Right cardiac atrium (tissue), 5 donors: ENCODE measurements around the gene HNRNPU. TPM values are rescaled to one million over a fixed set of nuclear protein-coding genes. Genes with fewer than 3 reads are reported as not detected.

Experiments
- ATAC-seq, 2 donors: fragments of 200-7000 bp; cut with Tn5 transposase; one replicate each; pipeline versions ENCODE4 v1.8.0 to v1.9.1; 2020; ENCODE audit warnings: moderate library complexity in 2 of 2, mild to moderate bottlenecking in 1 of 2
- DNase-seq, 3 donors: peaks; one replicate each; pipeline ENCODE4 v3.0.0-alpha.2; 2020
- H3K27ac ChIP-seq: one replicate; pipeline ENCODE4 v1.5.1; 2013; ENCODE audit warnings: mild to moderate bottlenecking, low read length, control low read depth, moderate library complexity
- H3K27me3 ChIP-seq: one replicate; pipeline ENCODE4 v1.6.1; 2013; ENCODE audit not compliant: control insufficient read depth, insufficient read depth
- H3K4me1 ChIP-seq: one replicate; pipeline ENCODE4 v1.6.1; 2013; ENCODE audit warnings: low read length; ENCODE audit not compliant: control insufficient read depth, insufficient read depth
- H3K4me3 ChIP-seq: one replicate; pipeline ENCODE4 v1.5.1; 2013; ENCODE audit warnings: low read length, control low read depth
- H3K9me3 ChIP-seq: one replicate; pipeline ENCODE4 v1.6.1; 2013; ENCODE audit warnings: low read length; ENCODE audit not compliant: control insufficient read depth
- WGBS: extraction: QIAGEN DNeasy Blood & Tissue Kit; methylation state at CpG from one replicate; pipeline ENCODE4 v1.1.7; 2013; 5-methylcytosine and 5-hydroxymethylcytosine counted together
- intact Hi-C, 4 donors: fragments of 100-400 bp; cut with DNase I; formaldehyde crosslinking; loops; one replicate each; pipeline versions ENCODE4 v1.11.0 to v1.14.0; 2022 to 2023
- polyA plus RNA-seq: library from polyadenylated mRNA; stranded (reverse); fragments of 200-250 nt; gene quantifications from one replicate; pipeline ENCODE4 v1.2.3, GENCODE V29; 2013
- total RNA-seq, 4 donors: library from RNA; stranded (reverse); fragmentation: NEBNext Ultra II Directional; extraction: Animal tissue kit (Norgen Biotek cat#: 25700); gene quantifications; one replicate each; pipeline ENCODE4 v1.2.1, GENCODE V29; 2021
- donor health status: healthy with polysubstance abuse.
- donor health status: DM: no; HTN: yes; CAD: no.
- donor health status: DM: no; HTN: no; CAD: no.
- donor health status: DM: no; HTN: yes; CAD: no; lungs with severe emphysema.
- donor health status: DM: yes; HTN: yes; CAD: no.

The HNRNPU gene
- total and polyA plus RNA-seq, 5 donors = 112 to 194 (median 183) TPM

GRCh38 chr1:244862699-244863490 is 1.4 kb downstream of the HNRNPU start:
- peak; percentile 97 to 99 (median 99) for DNase-seq
- Histone ChIP-seq H3K4me3 (peak overlapping the region; percentile 90), H3K27ac (peak overlapping the region; percentile 98), H3K27me3 (no peaks in the 10 kb centered on the region), H3K4me1 (peaks cover 5% of the 10 kb centered on the region), H3K9me3 (no peaks in the 10 kb centered on the region)
- ATAC-seq = peak; percentile 89 to 92
- WGBS = 1% methylated on average over 84 of the region's 87 CpGs
- intact Hi-C loops = loop anchor here in 3 of 4 donors (2.0 to 10.0 kb wide), 6 partner anchors 28 to 182 kb away; partner anchors contain the start of gene COX20 (in 1 of the 3)

GRCh38 chr1:244862354-244862698 is 2.0 kb downstream of the HNRNPU start:
- peak overlapping the region; percentile 80 for H3K27ac ChIP-seq
- H3K4me1 ChIP-seq = peaks cover 5% of the 10 kb centered on the region
- intact Hi-C loops = loop anchor here in 3 of 4 donors (2.0 to 10.0 kb wide), 6 partner anchors 28 to 182 kb away; partner anchors contain the start of gene COX20 (in 1 of the 3)
- H3K9me3 ChIP-seq = no peaks in the 10 kb centered on the region
- no peak for DNase-seq
- peak overlapping the region; percentile 90 for H3K4me3 ChIP-seq
- H3K27me3 ChIP-seq = no peaks in the 10 kb centered on the region
- no peak for ATAC-seq
- WGBS = under 1% methylated on average over 7 of the region's 7 CpGs

GRCh38 chr1:244861683-244862082 is 2.7 kb downstream of the HNRNPU start:
- Histone ChIP-seq H3K4me3 (peak overlapping the region; percentile 90), H3K27ac (no peak overlapping the region), H3K9me3 (no peaks in the 10 kb centered on the region), H3K4me1 (peaks cover 5% of the 10 kb centered on the region), H3K27me3 (no peaks in the 10 kb centered on the region)
- no peak for DNase-seq
- intact Hi-C loops = loop anchor here (2.0 to 10.0 kb wide), 7 partner anchors 23 to 183 kb away; partner anchors contain the start of gene COX20 (in 1 of the 4)
- ATAC-seq = no peak
- WGBS = 3% methylated on average over 2 of the region's 2 CpGs

- H3K27ac ChIP-seq = no peak overlapping the region
These were observed 3.3 kb downstream of the HNRNPU start for GRCh38 chr1:244860914-244861610.

GRCh38 chr1:244860078-244860477 is 4.3 kb downstream of the HNRNPU start:
- intact Hi-C loops = loop anchor here (2.0 to 10.0 kb wide), 6 partner anchors 21 to 185 kb away; a partner anchor contains a TSS
- ATAC-seq = no peak
- Histone ChIP-seq H3K27ac (peak overlapping the region; percentile 31), H3K27me3 (no peaks in the 10 kb centered on the region), H3K4me1 (peaks cover 5% of the 10 kb centered on the region), H3K9me3 (no peaks in the 10 kb centered on the region), H3K4me3 (peak overlapping the region; percentile 90)
- DNase-seq = no peak
- WGBS = 50% methylated on average over 9 of the region's 9 CpGs

More at GRCh38 chr1:244860914-244861610, 3.3 kb downstream of the HNRNPU start:
- DNase-seq = no peak
- Histone ChIP-seq H3K27me3 (no peaks in the 10 kb centered on the region), H3K4me3 (peak overlapping the region; percentile 90), H3K4me1 (peaks cover 5% of the 10 kb centered on the region), H3K9me3 (no peaks in the 10 kb centered on the region)
- intact Hi-C loops = loop anchor here (2.0 to 10.0 kb wide), 6 partner anchors 22 to 184 kb away; a partner anchor contains a TSS
- no peak for ATAC-seq
- under 1% methylated on average over 2 of the region's 2 CpGs for WGBS

GRCh38 chr1:244858357-244858756 is 6.0 kb downstream of the HNRNPU start:
- no peak overlapping the region for H3K27ac ChIP-seq
- no peaks in the 10 kb centered on the region for H3K9me3 ChIP-seq
- intact Hi-C loops = no loop called here
- H3K4me3 ChIP-seq = no peak overlapping the region
- WGBS = 53% methylated on average over 1 of the region's 1 CpG
- no peak for ATAC-seq
- H3K27me3 ChIP-seq = no peaks in the 10 kb centered on the region
- peaks cover 5% of the 10 kb centered on the region for H3K4me1 ChIP-seq
- no peak for DNase-seq

GRCh38 chr1:244857761-244858160 is 6.6 kb downstream of the HNRNPU start:
- DNase-seq (no peak), ATAC-seq (no peak)
- Histone ChIP-seq H3K9me3 (no peaks in the 10 kb centered on the region), H3K27ac (no peak overlapping the region), H3K4me1 (peaks cover 5% of the 10 kb centered on the region), H3K27me3 (no peaks in the 10 kb centered on the region), H3K4me3 (no peak overlapping the region)
- intact Hi-C loops = no loop called here
- WGBS = 67% methylated on average over 3 of the region's 3 CpGs

GRCh38 chr1:244854865-244855578 is 9.3 kb downstream of the HNRNPU start:
- intact Hi-C loops = no loop called here
- no peak for ATAC-seq
- H3K27ac ChIP-seq = no peak overlapping the region
- 57% methylated on average over 7 of the region's 7 CpGs for WGBS
- H3K27me3 ChIP-seq = no peaks in the 10 kb centered on the region
- no peak for DNase-seq
- H3K9me3 ChIP-seq = no peaks in the 10 kb centered on the region
- no peak overlapping the region for H3K4me3 ChIP-seq
- peaks cover 3% of the 10 kb centered on the region for H3K4me1 ChIP-seq

- intact Hi-C loops = no loop called here
- ATAC-seq (no peak), DNase-seq (no peak)
- Histone ChIP-seq H3K4me3 (no peak overlapping the region), H3K9me3 (no peaks in the 10 kb centered on the region), H3K27me3 (no peaks in the 10 kb centered on the region), H3K4me1 (no peaks in the 10 kb centered on the region), H3K27ac (no peak overlapping the region)
- WGBS = 55% methylated on average over 5 of the region's 5 CpGs
These were observed 10.2 kb downstream of the HNRNPU start for GRCh38 chr1:244854166-244854565.

GRCh38 chr1:244852694-244853093 is 11.6 kb downstream of the HNRNPU start:
- no peaks in the 10 kb centered on the region for H3K4me1 ChIP-seq
- DNase-seq = no peak
- no peak overlapping the region for H3K27ac ChIP-seq

More at GRCh38 chr1:244852694-244853093, 11.6 kb downstream of the HNRNPU start:
- H3K9me3 ChIP-seq = no peaks in the 10 kb centered on the region
- WGBS = 96% methylated on average over 1 of the region's 1 CpG
- no peaks in the 10 kb centered on the region for H3K27me3 ChIP-seq
- no peak for ATAC-seq
- intact Hi-C loops = no loop called here
- no peak overlapping the region for H3K4me3 ChIP-seq
